Endothelial cell of umbilical vein (primary cell): ENCODE data around the gene HSFX3. TPM values are rescaled to one million over a fixed set of nuclear protein-coding genes. Genes with fewer than 3 reads are reported as not detected.

ENCODE experiments used
- BruUV-seq: library from RNA; stranded (reverse); fragments of 400-500 nt; replicated peaks from 2 replicates; lab custom pipeline; 2021; lab: Mats Ljungman, UMichigan
- CTCF ChIA-PET: fragments of 300-600, 350-600 bp; sonication (Branson Sonifier 250); formaldehyde crosslinking; loops from one replicate; lab custom pipeline; 2021; ENCODE audit warnings: antibody characterized with exemption, inconsistent platforms; lab: Charles Lee
- POLR2A ChIA-PET: fragments of 300-600, 350-600 bp; sonication (Branson Sonifier 250); formaldehyde crosslinking; loops from one replicate; lab custom pipeline; 2021; ENCODE audit warnings: antibody characterized with exemption, inconsistent platforms; lab: Charles Lee
- DNase-seq: peaks from one replicate; pipeline ENCODE4 v3.0.0-alpha.2; 2011; ENCODE audit warnings: low read depth, low spot score
- FAIRE-seq: peaks from 2 replicates; lab custom pipeline; 2011; peaks lifted over from hg19 to GRCh38; lab: Jason Lieb, UNC
- H2AFZ ChIP-seq: 2 replicates; pipeline ENCODE4 v1.6.0; 2012; ENCODE audit warnings: low read depth, low read length, control low read depth, inconsistent platforms
- H3K27ac ChIP-seq: 2 replicates; pipeline ENCODE4 v1.5.1; 2011; ENCODE audit warnings: low read depth, mild to moderate bottlenecking, control low read depth, low read length, moderate library complexity; ENCODE audit not compliant: insufficient read depth
- H3K27me3 ChIP-seq, 2 experiments: 2 replicates each; pipeline versions ENCODE4 v1.6.0 to v1.6.1; 2011; ENCODE audit warnings: low read length in 2 of 2, mixed read lengths in 1 of 2; ENCODE audit not compliant: control insufficient read depth in 2 of 2, insufficient read depth in 2 of 2
- H3K36me3 ChIP-seq, 2 experiments: 2 replicates in 1 of 2; 3 replicates in 1 of 2; pipeline ENCODE4 v1.5.1; 2011; ENCODE audit warnings: low read length in 2 of 2, mild to moderate bottlenecking in 1 of 2, moderate library complexity in 1 of 2; ENCODE audit not compliant: control insufficient read depth in 2 of 2, insufficient read depth in 2 of 2; ENCODE audit errors: extremely low read depth in 1 of 2
- H3K4me1 ChIP-seq: 3 replicates; pipeline ENCODE4 v1.5.1; 2011; ENCODE audit warnings: mild to moderate bottlenecking, low read length; ENCODE audit not compliant: control insufficient read depth, insufficient read depth; ENCODE audit errors: extremely low read depth
- H3K4me2 ChIP-seq: 2 replicates; pipeline ENCODE4 v1.6.1; 2011; ENCODE audit warnings: low read length, control low read depth, mixed read lengths; ENCODE audit not compliant: insufficient read depth
- H3K4me3 ChIP-seq, 3 experiments: fragments of 200-600 bp in 1 of 3; sonication (generic), shearing (Covaris generic) in 1 of 3; replicated peaks in 1 of 3; 2 replicates each; pipeline ENCODE4 v1.5.1; 2011 to 2016; ENCODE audit warnings: control low read depth in 3 of 3, low read length in 3 of 3, mild to moderate bottlenecking in 2 of 3, inconsistent platforms in 1 of 3, low read depth in 1 of 3, moderate library complexity in 1 of 3; ENCODE audit not compliant: insufficient read depth in 1 of 3
- H3K79me2 ChIP-seq: 2 replicates; pipeline ENCODE4 v1.6.0; 2012; ENCODE audit warnings: low read length, inconsistent platforms; ENCODE audit not compliant: control insufficient read depth, insufficient read depth
- H3K9ac ChIP-seq: replicated peaks from 2 replicates; pipeline ENCODE3; 2011; ENCODE audit warnings: low read length, control low read depth; ENCODE audit not compliant: insufficient read depth; ENCODE audit errors: extremely low read depth
- H3K9me1 ChIP-seq: replicated peaks from 3 replicates; pipeline ENCODE4 v1.6.0; 2011; ENCODE audit warnings: mild to moderate bottlenecking, low read length; ENCODE audit not compliant: control insufficient read depth, insufficient read depth; ENCODE audit errors: extremely low read depth
- H3K9me3 ChIP-seq: replicated peaks from 2 replicates; pipeline ENCODE4 v1.5.1; 2012; ENCODE audit warnings: low read length, inconsistent platforms; ENCODE audit not compliant: control insufficient read depth, insufficient read depth
- H4K20me1 ChIP-seq: replicated peaks from 2 replicates; pipeline ENCODE3; 2011; ENCODE audit warnings: mild to moderate bottlenecking, low read length; ENCODE audit not compliant: control insufficient read depth, insufficient read depth; ENCODE audit errors: extremely low read depth
- CTCF ChIP-seq, 2 donors: IDR thresholded peaks; 1 replicate in 1 of 2; 2 replicates in 1 of 2; pipeline ENCODE4 v1.5.1; 2011; ENCODE audit warnings: low read length in 2 of 2, mild to moderate bottlenecking in 2 of 2, moderate library complexity in 2 of 2, control low read depth in 1 of 2, inconsistent platforms in 1 of 2, low read depth in 1 of 2; ENCODE audit not compliant: insufficient read depth in 1 of 2; ENCODE audit errors: extremely low read depth in 1 of 2
- JUN ChIP-seq: IDR thresholded peaks from 2 replicates; pipeline ENCODE4 v1.6.1; 2011; ENCODE audit warnings: borderline replicate concordance, low read depth; ENCODE audit not compliant: insufficient read length, insufficient read depth
- MYC ChIP-seq: IDR thresholded peaks from one replicate; pipeline ENCODE4 v1.6.1; 2011; ENCODE audit warnings: mild to moderate bottlenecking, low read depth, low read length
- POLR2A ChIP-seq: IDR thresholded peaks from 2 replicates; pipeline ENCODE4 v1.6.1; 2012; ENCODE audit warnings: low read depth, mild to moderate bottlenecking, control low read depth, low read length
- POLR2AphosphoS5 ChIP-seq: IDR thresholded peaks from 2 replicates; pipeline ENCODE4 v1.6.1; 2012; ENCODE audit warnings: low read depth, mild to moderate bottlenecking, control low read depth, low read length, moderate library complexity; ENCODE audit not compliant: insufficient read depth
- dilution Hi-C: fragments of 300-500 bp; cut with MboI; formaldehyde crosslinking; loops from one replicate; pipeline ENCODE4 v1.15.0; 2019; ENCODE audit warnings: low sequenced_read_pairs; ENCODE audit not compliant: extremely low pct_ligation_motif_present
- intact Hi-C: fragments of 100-400 bp; cut with micrococcal nuclease; formaldehyde crosslinking; loops from one replicate; pipeline ENCODE4 v1.10.0; 2022
- polyA plus RNA-seq, 4 experiments: library from polyadenylated mRNA; depleted of rRNA in 3 of 4; stranded (reverse) in 3 of 4; unstranded in 1 of 4; fragments of >200 nt; gene quantifications; 2 replicates each; pipeline versions ENCODE4 v1.2.1 to v1.2.3, GENCODE V29; 2011 to 2012; ENCODE audit warnings: missing spikeins in 1 of 4
- total RNA-seq: library from RNA; stranded (reverse); gene quantifications from 2 replicates; pipeline ENCODE4 v1.2.3, GENCODE V29; 2021

HSFX3 gene
- total and polyA plus RNA-seq, 2 donors (not counting 3 experiments of a cell fraction or from before 2014, with no cell fraction given): not detected

GRCh38 chrX:149504915-149505651 lies 44.6 kb downstream of the HSFX3 start, which contains the start of gene IDS:
Gene IDS, minus strand, starts transcription at chrX:149505306. Its CDS starts 169 bp downstream, at chrX:149505137.
- BruUV-seq: no TSS peak
- CTCF ChIA-PET: interaction anchor here (1.0 to 1.6 kb wide), 4 partner anchors 13 to 36 kb away, joined by 3 to 5 read pairs (median 4); no protein-coding TSS in a partner anchor

GRCh38 chrX:149504226-149504914 lies 45.4 kb downstream of the HSFX3 start:
- peak; percentile 4 to 33 for TF ChIP-seq CTCF (IDR thresholded peaks at IDR 0.05; ENCODE audit: extremely low read depth in 1 of 2, insufficient read depth in 1 of 2, low read depth in 1 of 2, low read length in 2 of 2)
- TF ChIP-seq MYC: no peak
- no peak for TF ChIP-seq POLR2AphosphoS5
- Histone ChIP-seq H3K9ac (peak overlapping the region; percentile 66), H3K36me3 (peaks cover 0 to 5% of the 10 kb centered on the region in 2 experiments), H3K4me1 (peaks cover 17% of the 10 kb centered on the region), H3K27ac (peak overlapping the region; percentile 44), H3K27me3 (peaks cover 0 to 2% of the 10 kb centered on the region in 2 experiments), H3K4me3 (peak overlapping the region in 2 of 3 experiments; percentile 41 to 63), H3K9me1 (no peaks in the 10 kb centered on the region), H3K79me2 (peaks cover 6% of the 10 kb centered on the region), H2AFZ (no peak overlapping the region), H4K20me1 (no peaks in the 10 kb centered on the region), H3K9me3 (no peaks in the 10 kb centered on the region), H3K4me2 (peak overlapping the region; percentile 61)
- peak; percentile 78 for FAIRE-seq
- intact Hi-C loops: loop anchor here (2.0 to 10.0 kb wide), 4 partner anchors 14 to 430 kb away; partner anchors contain the start of gene EOLA2
- ChIA-PET POLR2A (interaction anchor here (2.2 kb wide), 1 partner anchor 36 kb away, joined by 15 read pairs; the partner anchor contains the start of gene EOLA1), CTCF (interaction anchor here (0.6 to 1.6 kb wide), 4 partner anchors 23 to 37 kb away, joined by 3 to 5 read pairs (median 4); no protein-coding TSS in a partner anchor)
- BruUV-seq: TSS peak; percentile 29
- DNase-seq: no peak
- dilution Hi-C loops: no loop called here

More at GRCh38 chrX:149504915-149505651, 44.6 kb downstream of the HSFX3 start, which contains the start of gene IDS:
- Histone ChIP-seq H3K9me3 (no peaks in the 10 kb centered on the region), H3K4me3 (peak within 1 kb of the TSS in 2 of 3 experiments; percentile 41 to 63), H3K9ac (peak within 1 kb of the TSS; percentile 66), H3K4me1 (peaks cover 17% of the 10 kb centered on the region), H3K79me2 (peaks cover 6% of the 10 kb centered on the region), H3K4me2 (peak within 1 kb of the TSS; percentile 61), H3K9me1 (no peaks in the 10 kb centered on the region), H3K27me3 (peaks cover 0 to 2% of the 10 kb centered on the region in 2 experiments), H3K27ac (peak within 1 kb of the TSS; percentile 44), H3K36me3 (peaks cover 0 to 5% of the 10 kb centered on the region in 2 experiments), H4K20me1 (no peaks in the 10 kb centered on the region), H2AFZ (no peak within 1 kb of the TSS)
- dilution Hi-C loops: no loop called here
- TF ChIP-seq POLR2A (peak; percentile 91), POLR2AphosphoS5 (peak; percentile 89), JUN (no peak)
- intact Hi-C loops: loop anchor here (2.0 to 10.0 kb wide), 4 partner anchors 14 to 430 kb away; partner anchors contain the start of gene EOLA2
- POLR2A ChIA-PET: interaction anchor here (2.2 kb wide), 1 partner anchor 35 kb away, joined by 15 read pairs; the partner anchor contains the start of gene EOLA1
- peak; percentile 94 for FAIRE-seq
- DNase-seq: peak; percentile 83
